Hematopoietic multipotent progenitor cell treated with erythropoietin and hydrocortisone succinate and interleukin-3 and kit ligand, for 4 days (in vitro differentiated cells): ENCODE measurements around the gene OLFM1.
"Not testable (repeated sequence)": the region's sequence is repeated elsewhere in the genome, so short reads cannot be mapped to it uniquely, and the experiment has no call there.

ENCODE experiments used
- DNase-seq: peaks from one replicate; pipeline ENCODE4 v3.0.0-alpha.2; 2015

The OLFM1 gene

GRCh38 chr9:135108831-135109510, 21.5 kb downstream of the OLFM1 start:
- peak; percentile 31 for DNase-seq

GRCh38 chr9:135109650-135110049, 22.2 kb downstream of the OLFM1 start:
- DNase-seq = no peak

GRCh38 chr9:135110416-135110815, 22.9 kb downstream of the OLFM1 start:
- DNase-seq = no peak

GRCh38 chr9:135111600-135111999, 24.1 kb downstream of the OLFM1 start:
- DNase-seq = not testable (repeated sequence)

- DNase-seq = no peak
These were observed 28.9 kb downstream of the OLFM1 start for GRCh38 chr9:135116371-135116770.

DNA sequence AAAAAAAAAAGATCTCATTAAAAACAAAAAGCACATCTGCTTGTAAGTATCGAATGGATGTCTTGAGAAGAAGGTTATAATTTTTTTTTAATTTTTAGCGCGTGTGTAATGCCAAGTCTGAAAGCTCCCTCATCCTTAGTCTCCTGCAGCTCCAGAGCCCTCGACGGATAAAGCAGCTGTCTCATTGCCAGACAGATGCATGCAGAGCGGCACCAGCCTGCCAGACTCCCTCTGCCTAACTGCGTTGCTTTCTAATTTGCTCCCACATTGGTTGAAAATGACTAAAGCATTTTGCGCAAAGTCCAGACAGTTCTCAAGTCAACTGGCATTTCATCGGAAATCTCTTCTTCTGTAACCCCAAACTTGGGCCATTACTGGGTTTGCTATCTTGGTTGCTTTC, 29.4 kb downstream of the OLFM1 start:
- DNase-seq = no peak

DNA sequence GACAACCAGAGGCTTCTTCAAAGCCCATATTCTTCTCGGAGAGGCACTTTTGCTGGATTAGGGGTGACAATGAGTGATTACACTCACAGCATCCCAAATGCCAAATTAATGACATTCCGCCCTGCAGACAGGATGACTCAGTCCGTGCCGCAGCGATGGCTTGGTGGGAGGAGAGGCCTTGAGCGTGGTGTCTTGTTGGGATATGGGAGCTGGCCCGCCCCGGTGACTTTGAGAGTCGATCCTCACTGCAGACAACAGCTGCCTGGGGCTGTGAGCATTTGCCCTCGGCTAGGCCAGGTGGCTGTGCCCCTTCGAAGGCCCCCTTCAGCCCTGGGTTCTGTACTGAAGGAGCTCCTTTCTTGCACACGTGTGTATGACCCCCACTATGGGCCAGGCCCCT, 29.8 kb downstream of the OLFM1 start:
- DNase-seq = no peak

DNA sequence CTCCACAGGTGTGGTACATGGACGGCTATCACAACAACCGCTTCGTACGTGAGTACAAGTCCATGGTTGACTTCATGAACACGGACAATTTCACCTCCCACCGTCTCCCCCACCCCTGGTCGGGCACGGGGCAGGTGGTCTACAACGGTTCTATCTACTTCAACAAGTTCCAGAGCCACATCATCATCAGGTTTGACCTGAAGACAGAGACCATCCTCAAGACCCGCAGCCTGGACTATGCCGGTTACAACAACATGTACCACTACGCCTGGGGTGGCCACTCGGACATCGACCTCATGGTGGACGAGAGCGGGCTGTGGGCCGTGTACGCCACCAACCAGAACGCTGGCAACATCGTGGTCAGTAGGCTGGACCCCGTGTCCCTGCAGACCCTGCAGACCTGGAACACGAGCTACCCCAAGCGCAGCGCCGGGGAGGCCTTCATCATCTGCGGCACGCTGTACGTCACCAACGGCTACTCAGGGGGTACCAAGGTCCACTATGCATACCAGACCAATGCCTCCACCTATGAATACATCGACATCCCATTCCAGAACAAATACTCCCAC, 32.1 kb downstream of the OLFM1 start:
- no peak for DNase-seq

DNA sequence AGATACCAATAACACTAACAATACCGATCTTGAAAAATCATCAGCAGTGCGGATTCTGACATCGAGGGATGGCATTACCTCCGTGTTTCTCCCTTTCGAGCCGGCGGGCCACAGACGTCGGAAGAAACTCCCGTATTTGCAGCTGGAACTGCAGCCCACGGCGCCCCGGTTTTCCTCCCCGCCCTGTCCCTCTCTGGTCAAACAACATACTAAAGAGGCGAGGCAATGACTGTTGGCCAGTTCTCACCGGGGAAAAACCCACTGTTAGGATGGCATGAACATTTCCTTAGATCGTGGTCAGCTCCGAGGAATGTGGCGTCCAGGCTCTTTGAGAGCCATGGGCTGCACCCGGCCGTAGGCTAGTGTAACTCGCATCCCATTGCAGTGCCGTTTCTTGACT, 32.8 kb downstream of the OLFM1 start:
- DNase-seq = no peak

DNA sequence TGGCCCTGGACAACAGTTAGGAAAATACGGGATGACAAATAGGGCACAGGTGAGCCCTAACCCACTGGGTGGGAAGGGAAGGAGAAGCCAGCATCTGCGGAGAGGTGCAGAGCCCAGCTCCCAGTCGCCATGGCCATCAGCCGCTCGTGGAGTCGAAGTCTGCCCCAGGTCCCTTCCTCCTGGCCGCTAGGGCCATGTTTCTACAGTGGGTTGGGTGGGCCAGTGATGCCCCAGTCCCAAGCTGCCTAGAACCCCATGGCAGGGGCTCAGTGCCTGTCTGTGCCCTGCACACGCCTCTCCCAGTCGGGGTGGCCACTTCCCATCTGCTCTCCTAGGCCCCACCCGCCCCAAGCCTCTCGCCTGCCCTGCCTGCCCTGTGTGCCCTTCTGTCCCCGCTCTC, 34.8 kb downstream of the OLFM1 start:
- no peak for DNase-seq

DNA sequence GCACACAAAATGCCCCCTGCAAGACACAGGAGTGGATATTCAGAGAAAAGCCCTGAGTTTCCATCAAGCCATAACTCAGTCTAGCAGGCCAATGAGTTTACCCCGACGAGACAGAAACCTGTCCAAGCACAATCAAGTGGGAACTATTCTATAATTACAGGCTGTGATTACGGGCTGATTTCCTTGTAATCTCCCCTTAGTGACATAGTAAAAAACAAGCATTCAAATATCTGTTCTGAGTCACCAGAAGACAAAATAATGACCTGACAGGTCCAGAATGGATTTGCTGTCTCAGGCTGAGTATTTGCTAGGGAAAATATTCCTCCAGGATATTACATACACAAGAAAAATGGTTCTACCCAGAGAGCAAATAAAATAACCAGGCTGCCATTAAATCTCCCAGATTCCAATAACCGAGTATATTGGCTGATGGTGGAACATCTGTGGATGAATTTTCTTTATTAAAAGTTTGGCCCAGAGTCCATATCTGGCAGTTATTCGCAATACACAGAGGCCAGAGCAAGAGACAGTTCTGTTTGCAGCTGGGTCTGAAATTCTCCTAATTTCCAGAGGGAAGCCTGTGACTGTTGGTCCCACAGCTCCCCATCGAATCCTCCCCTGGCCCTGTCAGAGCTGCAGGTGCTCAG, 35.8 kb downstream of the OLFM1 start:
- no peak for DNase-seq

GRCh38 chr9:135123773-135124134, 36.3 kb downstream of the OLFM1 start:
- DNase-seq = no peak

GRCh38 chr9:135126451-135127187, 39.2 kb downstream of the OLFM1 start:
- DNase-seq = no peak

DNA sequence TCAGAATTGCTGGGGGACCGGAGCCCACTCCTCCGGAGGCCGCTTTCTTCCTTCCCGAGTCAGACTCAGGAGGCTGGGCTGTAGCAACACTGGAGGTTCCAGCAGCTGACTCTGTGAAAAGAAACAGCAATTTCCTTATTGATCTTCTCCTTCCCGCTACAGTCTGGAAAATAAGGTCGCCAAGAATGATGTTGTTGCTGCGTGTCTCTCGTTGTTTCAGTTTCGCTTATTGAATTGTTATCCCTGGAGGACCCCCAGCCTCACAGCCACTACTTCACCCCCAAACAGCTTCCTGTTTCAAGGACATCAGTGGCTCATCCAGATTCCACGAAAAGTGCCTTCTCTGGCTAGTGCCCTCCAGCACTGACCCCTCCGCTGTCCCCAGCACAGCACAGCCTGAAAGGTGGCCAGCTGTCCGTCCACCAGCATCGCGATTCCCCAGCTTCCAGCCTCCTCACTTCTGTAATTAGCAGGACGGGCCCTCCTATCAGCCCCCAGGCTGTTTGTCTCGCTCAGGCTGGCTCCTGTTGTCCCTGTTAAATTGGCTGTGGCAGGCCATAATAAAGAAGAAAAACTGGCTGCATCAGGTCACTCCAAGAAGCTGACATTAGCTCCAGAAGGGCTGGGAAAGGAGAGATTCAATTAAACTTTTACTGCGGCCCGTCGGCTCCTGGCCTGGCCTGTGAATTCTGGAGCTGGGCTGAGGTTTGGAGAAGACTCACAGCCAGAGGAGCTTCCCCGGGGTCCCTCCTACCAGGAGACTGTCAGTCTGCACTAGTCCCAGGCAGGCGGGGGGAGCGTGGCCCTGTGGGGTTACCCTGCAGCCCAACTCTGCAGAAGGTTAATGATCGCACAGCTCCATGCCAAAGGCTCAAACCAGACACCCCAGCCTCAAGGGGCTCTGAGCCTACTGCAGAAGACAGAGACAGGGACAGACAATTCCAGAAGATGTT, 40.5 kb downstream of the OLFM1 start:
- DNase-seq = no peak

DNA sequence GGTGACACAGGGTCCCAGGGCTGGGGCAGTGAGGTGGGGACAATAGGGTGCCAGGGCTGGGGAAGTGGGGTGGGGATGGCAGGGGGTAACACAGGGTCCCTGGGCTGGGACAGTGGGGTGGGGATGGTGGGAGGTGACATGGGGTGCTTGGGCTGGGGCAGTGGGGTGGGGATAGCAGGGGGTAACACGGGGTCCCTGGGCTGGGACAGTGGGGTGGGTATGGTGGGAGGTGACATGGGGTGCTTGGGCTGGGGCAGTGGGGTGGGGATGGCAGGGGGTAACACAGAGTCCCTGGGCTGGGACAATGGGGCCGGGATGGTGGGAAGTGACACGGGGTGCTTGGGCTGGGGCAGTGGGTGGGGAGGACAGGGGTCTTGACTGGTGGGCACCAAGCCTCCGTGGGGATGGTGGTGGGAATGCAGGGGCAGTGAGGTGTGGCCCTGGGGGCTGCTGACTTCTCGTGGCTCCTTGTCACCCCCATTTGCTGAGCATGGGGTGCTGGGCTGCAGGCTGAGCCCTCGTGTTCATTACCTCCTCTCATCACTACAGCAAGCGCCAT, 41.7 kb downstream of the OLFM1 start:
- no peak for DNase-seq

DNA sequence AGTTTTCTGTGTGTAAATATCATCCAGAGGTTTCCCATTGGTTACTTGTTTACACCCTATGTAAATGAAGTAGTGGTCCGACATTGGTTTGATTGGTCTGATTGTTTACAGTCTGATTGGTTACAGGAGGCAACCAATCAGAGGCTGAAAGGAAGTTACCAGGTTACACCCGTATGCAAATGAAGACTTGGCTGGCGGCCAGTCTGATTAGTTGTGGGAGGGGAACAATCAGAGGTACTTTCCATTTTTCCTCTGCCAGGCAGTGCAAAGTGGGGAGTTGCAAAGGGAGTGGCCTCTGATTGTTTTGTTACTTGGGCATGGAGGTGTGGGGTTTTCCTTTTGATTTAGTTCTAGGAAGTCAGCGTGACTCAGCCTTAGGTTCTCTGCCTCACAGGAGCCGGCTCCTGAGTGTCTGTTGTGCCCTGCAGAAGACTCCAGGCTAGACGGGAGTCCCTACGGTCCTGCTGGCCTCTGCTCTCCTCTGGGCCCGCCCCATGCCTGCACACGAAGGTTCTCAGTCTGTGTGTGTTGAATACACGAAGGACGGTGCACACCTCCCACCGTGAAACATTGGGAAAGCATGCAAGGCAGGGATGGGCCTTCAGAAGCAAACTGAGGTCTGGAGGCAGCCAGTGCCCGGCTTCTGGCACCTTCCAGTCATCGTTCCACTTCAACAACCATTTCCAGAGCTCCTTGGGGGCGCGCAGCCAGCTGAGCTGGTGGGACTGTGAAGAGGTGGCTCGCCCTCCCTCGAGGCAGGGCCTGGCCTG, 42.9 kb downstream of the OLFM1 start:
- DNase-seq = peak; percentile 59

GRCh38 chr9:135131488-135131887, 44.0 kb downstream of the OLFM1 start:
- no peak for DNase-seq

DNA sequence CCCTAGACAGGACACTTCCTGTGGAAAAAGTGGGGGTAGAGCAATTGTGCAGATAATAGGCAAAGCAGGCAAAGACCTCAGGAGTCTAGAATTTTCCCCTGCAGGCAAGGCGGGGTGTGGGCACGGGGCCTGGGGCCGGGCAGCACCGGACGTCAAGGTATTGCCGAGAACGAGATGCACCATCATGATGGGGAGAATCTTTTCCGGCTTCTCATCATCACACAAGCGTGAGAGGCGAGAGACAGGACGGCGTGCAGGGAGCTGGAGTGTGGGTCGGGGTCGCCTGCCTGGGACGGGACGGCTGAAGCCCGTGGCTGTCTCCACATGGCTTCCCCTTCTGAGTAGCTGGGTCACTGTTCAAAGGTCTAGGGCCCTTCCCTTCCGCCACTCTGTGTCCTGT, 44.5 kb downstream of the OLFM1 start:
- DNase-seq = no peak

- no peak for DNase-seq
These were observed 47.0 kb downstream of the OLFM1 start for GRCh38 chr9:135134268-135135022.

DNA sequence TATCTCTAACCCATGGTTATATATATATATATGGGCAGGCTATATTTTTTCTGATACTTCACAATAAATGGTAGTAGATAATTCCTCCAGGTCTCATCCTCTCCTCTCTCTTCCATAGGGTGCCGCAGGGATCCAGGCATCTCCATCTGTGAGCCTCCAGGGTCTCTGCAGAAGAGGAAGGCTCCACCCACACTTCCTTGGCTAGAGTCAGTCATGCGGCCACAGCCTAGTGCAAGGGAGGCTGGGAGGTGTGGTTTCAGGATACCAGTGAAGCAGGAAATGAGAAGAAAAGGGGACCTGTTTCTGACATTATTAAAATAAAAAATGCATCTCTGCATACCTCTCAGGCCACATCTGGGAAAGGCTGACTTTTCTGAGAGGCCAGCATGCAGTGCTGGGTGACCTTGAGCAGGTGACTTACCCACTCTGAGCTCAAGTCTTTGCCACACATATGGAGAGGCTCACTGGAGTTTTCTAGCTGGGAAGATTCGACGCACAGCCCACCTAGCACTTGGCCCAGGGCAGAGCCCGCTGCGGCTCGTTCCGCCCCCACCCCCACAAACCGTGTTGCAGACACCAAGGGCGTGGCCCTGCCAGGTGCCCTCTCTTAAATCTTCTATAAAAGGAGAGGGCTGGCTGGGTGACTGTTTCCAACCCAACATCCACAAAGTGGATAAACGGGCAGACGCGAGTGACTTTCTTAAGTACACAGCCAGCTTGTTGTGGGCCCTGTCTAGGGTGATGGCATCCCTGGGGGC, 47.9 kb downstream of the OLFM1 start:
- no peak for DNase-seq
